H1 (cell line): Measurements from ENCODE around the gene OR10A6. TPM values are rescaled to one million over a fixed set of nuclear protein-coding genes. Genes with fewer than 3 reads are reported as not detected.
A peak's percentile ranks its signal among the peaks of the same experiment; 100 is the strongest.

Experiments
- CTCF ChIA-PET: fragments of 300-600 bp; sonication (Branson Sonifier 250); formaldehyde crosslinking; loops from one replicate; lab custom pipeline; 2021; ENCODE audit not compliant: partially characterized antibody; lab: Charles Lee
- POLR2A ChIA-PET: fragments of 300-600 bp; sonication (Branson Sonifier 250); formaldehyde crosslinking; loops from one replicate; lab custom pipeline; 2021; ENCODE audit warnings: inconsistent platforms; ENCODE audit not compliant: partially characterized antibody; lab: Charles Lee
- DNase-seq, 2 experiments: peaks; one replicate each; pipeline versions ENCODE4 v3.0.0 to v3.0.0-alpha.2; 2010 to 2022; ENCODE audit warnings: low spot score in 2 of 2, low read depth in 1 of 2, mixed read lengths in 1 of 2
- FAIRE-seq: peaks from 2 replicates; lab custom pipeline; 2011; peaks lifted over from hg19 to GRCh38; lab: Jason Lieb, UNC
- H2AFZ ChIP-seq: 2 replicates; pipeline ENCODE4 v1.8.1; 2012; ENCODE audit warnings: low read length, inconsistent platforms
- H2AK5ac ChIP-seq: 2 replicates; pipeline ENCODE4 v1.6.1; 2013; ENCODE audit warnings: low read depth, low read length
- H2BK120ac ChIP-seq: replicated peaks from 2 replicates; pipeline ENCODE3; 2013; ENCODE audit warnings: low read depth, low read length, inconsistent platforms
- H2BK12ac ChIP-seq: 2 replicates; pipeline ENCODE4 v1.6.1; 2013; ENCODE audit warnings: low read depth, low read length
- H2BK15ac ChIP-seq: 2 replicates; pipeline ENCODE4 v1.6.1; 2013; ENCODE audit warnings: low read length
- H2BK20ac ChIP-seq: 2 replicates; pipeline ENCODE4 v1.6.1; 2013; ENCODE audit warnings: low read length
- H2BK5ac ChIP-seq: 2 replicates; pipeline ENCODE4 v1.6.1; 2013; ENCODE audit warnings: low read depth, low read length
- H3K14ac ChIP-seq: 2 replicates; pipeline ENCODE4 v1.6.1; 2013; ENCODE audit warnings: inconsistent platforms; ENCODE audit not compliant: insufficient read length
- H3K18ac ChIP-seq: 2 replicates; pipeline ENCODE4 v1.6.1; 2013; ENCODE audit warnings: low read length; ENCODE audit errors: extremely low read depth
- H3K23ac ChIP-seq: 2 replicates; pipeline ENCODE4 v1.6.1; 2013; ENCODE audit warnings: inconsistent platforms; ENCODE audit not compliant: insufficient read length
- H3K23me2 ChIP-seq: 2 replicates; pipeline ENCODE4 v1.6.1; 2013; ENCODE audit warnings: low read depth, low read length
- H3K27ac ChIP-seq: 2 replicates; pipeline ENCODE4 v1.6.1; 2011; ENCODE audit warnings: low read depth, low read length, inconsistent platforms
- H3K27me3 ChIP-seq, 4 experiments: replicated peaks in 1 of 4; 1 replicate in 1 of 4; 2 replicates in 3 of 4; pipeline versions ENCODE4 v1.6.1 to v1.8.1; 2011 to 2013; ENCODE audit warnings: low read length in 3 of 4, mild to moderate bottlenecking in 3 of 4, inconsistent platforms in 2 of 4, mixed read lengths in 2 of 4, moderate library complexity in 1 of 4; ENCODE audit not compliant: control insufficient read depth in 3 of 4, insufficient read depth in 3 of 4; ENCODE audit errors: extremely low read depth in 1 of 4
- H3K36me3 ChIP-seq, 4 experiments: 2 replicates each; pipeline versions ENCODE4 v1.6.1 to v1.8.1; 2011 to 2013; ENCODE audit warnings: mild to moderate bottlenecking in 4 of 4, low read length in 3 of 4, moderate library complexity in 2 of 4, control low read depth in 1 of 4, inconsistent platforms in 1 of 4; ENCODE audit not compliant: insufficient read depth in 4 of 4, control insufficient read depth in 2 of 4
- H3K4ac ChIP-seq: replicated peaks from 2 replicates; pipeline ENCODE3; 2013; ENCODE audit warnings: low read length, low read depth, mixed read lengths, inconsistent platforms; ENCODE audit not compliant: insufficient read length
- H3K4me1 ChIP-seq, 4 experiments: replicated peaks in 1 of 4; 1 replicate in 1 of 4; 2 replicates in 3 of 4; pipeline versions ENCODE4 v1.6.1 to v1.8.1; 2011 to 2013; ENCODE audit warnings: low read length in 3 of 4, inconsistent platforms in 2 of 4, mixed read lengths in 1 of 4; ENCODE audit not compliant: insufficient read depth in 4 of 4, control insufficient read depth in 3 of 4
- H3K4me2 ChIP-seq, 2 experiments: 2 replicates each; pipeline versions ENCODE4 v1.6.1 to v1.8.1; 2011 to 2013; ENCODE audit warnings: low read depth in 2 of 2, low read length in 2 of 2, control low read depth in 1 of 2, inconsistent platforms in 1 of 2, mild to moderate bottlenecking in 1 of 2; ENCODE audit not compliant: insufficient read depth in 1 of 2
- H3K4me3 ChIP-seq, 4 experiments: fragments of 200-600, 300-600 bp in 1 of 4; sonication (generic), shearing (Covaris generic), sonication (Bioruptor Twin) in 1 of 4; 2 replicates each; pipeline versions ENCODE4 v1.5.1 to v1.8.1; 2011 to 2016; ENCODE audit warnings: low read length in 4 of 4, low read depth in 3 of 4, control low read depth in 2 of 4, inconsistent platforms in 2 of 4, mild to moderate bottlenecking in 2 of 4, mixed read lengths in 1 of 4, moderate library complexity in 1 of 4; ENCODE audit not compliant: insufficient read depth in 2 of 4; ENCODE audit errors: extremely low read depth in 1 of 4
- H3K56ac ChIP-seq: replicated peaks from 2 replicates; pipeline ENCODE3; 2013; ENCODE audit warnings: low read depth, mild to moderate bottlenecking, mixed read lengths, low read length, inconsistent platforms; ENCODE audit not compliant: insufficient read length
- H3K79me1 ChIP-seq: 2 replicates; pipeline ENCODE4 v1.6.1; 2013; ENCODE audit warnings: low read depth, low read length, control low read depth
- H3K79me2 ChIP-seq, 2 experiments: 2 replicates each; pipeline versions ENCODE4 v1.6.1 to v1.8.1; 2012 to 2013; ENCODE audit warnings: low read length in 2 of 2, mild to moderate bottlenecking in 2 of 2, inconsistent platforms in 1 of 2; ENCODE audit not compliant: insufficient read depth in 2 of 2, control insufficient read depth in 1 of 2
- H3K9ac ChIP-seq, 4 experiments: replicated peaks in 1 of 4; 1 replicate in 1 of 4; 2 replicates in 3 of 4; pipeline versions ENCODE4 v1.6.1 to v1.8.1; 2011 to 2013; ENCODE audit warnings: low read depth in 3 of 4, low read length in 3 of 4, control low read depth in 2 of 4, mild to moderate bottlenecking in 2 of 4, moderate library complexity in 2 of 4, inconsistent platforms in 1 of 4; ENCODE audit errors: extremely low read depth in 1 of 4
- H3K9me3 ChIP-seq, 2 experiments: 2 replicates each; pipeline versions ENCODE4 v1.6.1 to v1.8.1; 2012 to 2013; ENCODE audit warnings: mild to moderate bottlenecking in 2 of 2, moderate library complexity in 2 of 2, control low read depth in 1 of 2, inconsistent platforms in 1 of 2, low read depth in 1 of 2, low read length in 1 of 2, mixed read lengths in 1 of 2; ENCODE audit not compliant: insufficient read depth in 2 of 2
- H4K20me1 ChIP-seq, 2 experiments: replicated peaks in 1 of 2; 2 replicates each; pipeline versions ENCODE3 to v1.8.1; 2011 to 2013; ENCODE audit warnings: inconsistent platforms in 2 of 2, low read length in 2 of 2, mild to moderate bottlenecking in 1 of 2; ENCODE audit not compliant: insufficient read depth in 2 of 2, control insufficient read depth in 1 of 2
- H4K5ac ChIP-seq: 2 replicates; pipeline ENCODE4 v1.6.1; 2013; ENCODE audit warnings: low read length, low read depth, mixed read lengths, inconsistent platforms; ENCODE audit not compliant: insufficient read length
- H4K8ac ChIP-seq: 2 replicates; pipeline ENCODE4 v1.8.0; 2013; ENCODE audit warnings: mild to moderate bottlenecking, moderate library complexity, low read length, inconsistent platforms; ENCODE audit not compliant: insufficient read depth; ENCODE audit errors: extremely low read depth
- H4K91ac ChIP-seq: replicated peaks from 2 replicates; pipeline ENCODE3; 2013; ENCODE audit warnings: low read length, mixed read lengths, inconsistent platforms; ENCODE audit not compliant: insufficient read length
- CEBPB ChIP-seq: IDR thresholded peaks from 2 replicates; pipeline ENCODE4 v1.6.1; 2012; ENCODE audit warnings: low read depth, low read length
- MAFK ChIP-seq: IDR thresholded peaks from 2 replicates; pipeline ENCODE4 v1.6.1; 2012; ENCODE audit warnings: low read depth, mild to moderate bottlenecking, improper control_type of control experiment, low read length
- RFX5 ChIP-seq: IDR thresholded peaks from 2 replicates; pipeline ENCODE4 v1.6.1; 2011; ENCODE audit warnings: low read depth, low read length, improper control_type of control experiment, borderline replicate concordance
- TAF7 ChIP-seq: optimal IDR thresholded peaks from 2 replicates; pipeline ENCODE3; 2011; ENCODE audit warnings: low read depth, mild to moderate bottlenecking, inconsistent platforms, low read length, moderate library complexity, borderline replicate concordance
- WGBS, 2 experiments: shearing (Covaris generic) in 1 of 2; methylation state at CpG; one replicate each; pipeline versions ENCODE4 v1.1.6 to v1.1.7; 2013 to 2015; ENCODE audit warnings: low lambda C conversion rate in 2 of 2, mixed read lengths in 2 of 2, inconsistent platforms in 1 of 2, low coverage in 1 of 2, missing lambda C conversion rate in 1 of 2; ENCODE audit not compliant: insufficient replicate concordance in 2 of 2, insufficient coverage in 1 of 2, insufficient read length in 1 of 2; ENCODE audit errors: extremely low coverage in 1 of 2, missing lambda C conversion rate in 1 of 2; 5-methylcytosine and 5-hydroxymethylcytosine counted together
- polyA plus RNA-seq, 7 experiments: library from polyadenylated mRNA; depleted of rRNA in 3 of 7; stranded (reverse) in 5 of 7; unstranded in 2 of 7; fragments of >200 nt in 5 of 7; fragments of 200-250 nt in 2 of 7; gene quantifications; 1 replicate in 5 of 7; 2 replicates in 1 of 7; 4 replicates in 1 of 7; pipeline versions ENCODE4 v1.2.1 to v1.2.3, GENCODE V29; 2011 to 2013; ENCODE audit warnings: missing spikeins in 2 of 7, mixed read lengths in 2 of 7
- total RNA-seq: library from RNA; stranded (reverse); fragmentation: NEBNext Ultra II Directional; extraction: Animal tissue kit (Norgen Biotek cat#: 25700); gene quantifications from 2 replicates; pipeline ENCODE4 v1.2.1, GENCODE V29; 2021

The OR10A6 gene
- total and polyA plus RNA-seq, 2 of the 8 experiments (the other 6 are each of a cell fraction or from before 2014, with no cell fraction given) = not detected

GRCh38 chr11:7909585-7910285 is 21.3 kb downstream of the OR10A6 start:
- DNase-seq = no peak
- CTCF ChIA-PET = interaction anchor here (1.4 to 4.4 kb wide), 4 partner anchors 13 to 79 kb away, joined by 3 to 27 read pairs (median 18); partner anchors contain the start of gene EIF3F
- H3K4me3 ChIP-seq = no peak overlapping the region

More at GRCh38 chr11:7909585-7910285, 21.3 kb downstream of the OR10A6 start:
- H3K36me3 ChIP-seq = no peaks in the 10 kb centered on the region
- no peak overlapping the region for H3K4me2 ChIP-seq
- H3K9ac ChIP-seq = no peak overlapping the region
- no peak overlapping the region for H2BK15ac ChIP-seq
- POLR2A ChIA-PET = interaction anchor here (0.8 to 2.3 kb wide), 4 partner anchors 9 to 79 kb away, joined by 3 to 7 read pairs (median 4); no protein-coding TSS in a partner anchor
- no peak overlapping the region for H2AFZ ChIP-seq
- H2AK5ac ChIP-seq = no peak overlapping the region
- H2BK20ac ChIP-seq = no peak overlapping the region
- H3K56ac ChIP-seq = no peak overlapping the region
- H2BK5ac ChIP-seq = peak overlapping the region; percentile 61; the same call in 1 of the 2 replicates
- H4K5ac ChIP-seq = no peak overlapping the region
- H3K9me3 ChIP-seq = no peaks in the 10 kb centered on the region
- H3K4me1 ChIP-seq = peaks cover 6 to 17% (median 12%) of the 10 kb centered on the region in 4 experiments
- no peak overlapping the region for H4K91ac ChIP-seq
- TF ChIP-seq TAF7 (no peak), RFX5 (no peak), CEBPB (peak; percentile 28; the same call in 1 of the 2 replicates), MAFK (no peak)
- no peak overlapping the region for H3K27ac ChIP-seq
- H3K27me3 ChIP-seq = no peaks in the 10 kb centered on the region
- H3K23ac ChIP-seq = no peak overlapping the region
- no peak overlapping the region for H3K4ac ChIP-seq
- H4K20me1 ChIP-seq = no peaks in the 10 kb centered on the region
- H4K8ac ChIP-seq = no peak overlapping the region
- FAIRE-seq = no peak
- H3K18ac ChIP-seq = no peak overlapping the region
- H3K79me2 ChIP-seq = no peaks in the 10 kb centered on the region
- H3K23me2 ChIP-seq = no peaks in the 10 kb centered on the region
- H2BK120ac ChIP-seq = no peak overlapping the region
- no peaks in the 10 kb centered on the region for H3K79me1 ChIP-seq
- 34% methylated on average over 2 of the region's 2 CpGs; no CpG with 5 or more reads in 1 of the 2 experiments for WGBS, 2 experiments
- 0 out of 2 replicates have a peak overlapping the region, but pooled peaks have one; percentile 12 for H2BK12ac ChIP-seq
- H3K14ac ChIP-seq = no peak overlapping the region
